GM10248 (cell line): ENCODE results near the gene DLG4.
A peak's percentile ranks its signal among the peaks of the same experiment; 100 is the strongest.
"Not testable (repeated sequence)": the region's sequence is repeated elsewhere in the genome, so short reads cannot be mapped to it uniquely, and the experiment has no call there.

Experiments used
- CTCF ChIA-PET: fragments of 300-600 bp; sonication (Branson Sonifier 250); formaldehyde crosslinking; extraction: SDS; loops from one replicate; lab custom pipeline; 2021; ENCODE audit warnings: antibody characterized with exemption; lab: Yijun Ruan, JAX
- POLR2A ChIA-PET: fragments of 350-650 bp; sonication (Branson Sonifier 250); formaldehyde crosslinking; extraction: SDS; loops from one replicate; lab custom pipeline; 2020; ENCODE audit warnings: antibody characterized with exemption; lab: Yijun Ruan, JAX
- DNase-seq: peaks from one replicate; pipeline ENCODE4 v3.0.0; 2012; ENCODE audit errors: extremely low spot score
- CTCF ChIP-seq: IDR thresholded peaks from 2 replicates; pipeline ENCODE4 v1.5.1; 2012; ENCODE audit warnings: mild to moderate bottlenecking, low read depth; ENCODE audit errors: extremely low read depth, missing control alignments, control extremely low read depth

Gene DLG4

GRCh38 chr17:7166873-7167272 is 52.8 kb downstream of the DLG4 start:
- TF ChIP-seq CTCF = no peak
- no peak for DNase-seq
- POLR2A ChIA-PET = no interaction called here
- CTCF ChIA-PET = interaction anchor here (1.8 kb wide), 1 partner anchor 11 kb away, joined by 8 read pairs; no protein-coding TSS in a partner anchor

DNA sequence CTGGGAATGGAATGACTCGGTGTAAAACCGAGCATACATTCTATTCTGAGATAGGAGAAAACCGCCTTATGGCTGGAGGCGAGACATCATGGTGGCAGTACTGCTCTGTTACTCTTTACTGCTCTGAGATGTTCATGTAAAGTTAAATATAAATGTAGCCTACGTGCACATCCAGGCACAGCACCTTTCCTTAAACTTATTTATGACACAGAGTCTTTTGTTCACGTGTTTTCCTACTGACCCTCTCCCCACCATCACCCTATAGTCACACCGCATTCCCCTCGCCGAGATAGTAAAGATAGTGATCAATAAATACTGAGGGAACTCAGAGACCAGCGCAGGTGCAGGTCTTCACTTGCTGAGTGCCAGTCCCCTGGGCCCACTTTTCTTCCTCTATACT is 60.1 kb downstream of the DLG4 start:
- DNase-seq, POLR2A ChIA-PET, CTCF ChIA-PET: not testable (repeated sequence)

DNA sequence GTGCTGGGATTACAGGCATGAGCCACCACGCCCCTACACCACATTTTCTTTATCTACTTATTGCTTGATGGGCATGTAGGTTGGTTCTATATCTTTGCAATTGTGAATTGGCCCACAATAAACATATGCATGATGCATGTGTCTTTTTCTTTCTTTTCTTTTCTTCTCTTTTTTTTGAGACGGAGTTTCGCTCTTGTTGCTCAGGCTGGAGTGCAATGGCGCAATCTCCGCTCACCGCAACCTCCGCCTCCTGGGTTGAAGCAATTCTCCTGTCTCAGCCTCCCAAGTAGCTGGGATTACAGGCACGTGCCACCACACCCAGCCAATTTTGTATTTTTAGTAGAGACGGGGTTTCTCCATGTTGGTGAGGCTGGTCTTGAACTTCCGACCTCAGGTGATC is 61.2 kb downstream of the DLG4 start:
- CTCF ChIA-PET = interaction anchor here (1.3 kb wide), 1 partner anchor 19 kb away, joined by 5 read pairs; no protein-coding TSS in a partner anchor
- DNase-seq, POLR2A ChIA-PET: not testable (repeated sequence)

- POLR2A ChIA-PET = no interaction called here
- CTCF ChIA-PET = interaction anchor here (0.7 kb wide), 1 partner anchor 84 kb away, joined by 3 read pairs; no protein-coding TSS in a partner anchor
- no peak for DNase-seq
- no peak for TF ChIP-seq CTCF
Measured at GRCh38 chr17:7156342-7156940, 63.2 kb downstream of the DLG4 start.

- CTCF ChIA-PET = interaction anchor here (1.0 to 2.8 kb wide), 3 partner anchors 11 to 102 kb away, joined by 3 to 8 read pairs (median 4); no protein-coding TSS in a partner anchor
- POLR2A ChIA-PET = no interaction called here
- no peak for DNase-seq
- peak; percentile 5 for TF ChIP-seq CTCF
Measured at GRCh38 chr17:7147772-7148171, 71.9 kb downstream of the DLG4 start.

DNA sequence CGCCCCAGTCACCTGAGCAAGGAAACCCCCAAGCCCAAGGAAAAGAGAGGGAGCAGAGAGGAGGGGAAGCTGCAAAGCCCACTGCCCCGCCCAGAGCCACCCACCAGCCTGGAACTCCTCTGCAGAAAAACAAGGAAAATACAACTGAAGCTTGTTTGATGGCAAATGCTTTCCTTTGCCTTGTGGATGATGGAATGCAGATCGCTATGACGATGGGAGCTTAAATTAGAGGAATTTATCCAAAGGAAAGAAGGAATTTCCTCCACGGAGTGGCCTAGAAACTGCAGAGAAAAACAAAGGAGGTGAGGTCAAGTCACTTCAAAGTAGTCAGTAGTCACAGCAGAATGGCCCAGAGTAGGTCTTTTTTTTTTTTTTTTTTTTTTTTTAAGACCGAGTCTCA is 73.5 kb downstream of the DLG4 start:
- DNase-seq = no peak
- CTCF ChIA-PET = interaction anchor here (1.7 to 2.8 kb wide), 2 partner anchors 32 to 100 kb away, joined by 5 to 8 read pairs; no protein-coding TSS in a partner anchor
- TF ChIP-seq CTCF = no peak
- POLR2A ChIA-PET = interaction anchor here (0.6 kb wide), 1 partner anchor 135 kb away, joined by 3 read pairs; no protein-coding TSS in a partner anchor

DNA sequence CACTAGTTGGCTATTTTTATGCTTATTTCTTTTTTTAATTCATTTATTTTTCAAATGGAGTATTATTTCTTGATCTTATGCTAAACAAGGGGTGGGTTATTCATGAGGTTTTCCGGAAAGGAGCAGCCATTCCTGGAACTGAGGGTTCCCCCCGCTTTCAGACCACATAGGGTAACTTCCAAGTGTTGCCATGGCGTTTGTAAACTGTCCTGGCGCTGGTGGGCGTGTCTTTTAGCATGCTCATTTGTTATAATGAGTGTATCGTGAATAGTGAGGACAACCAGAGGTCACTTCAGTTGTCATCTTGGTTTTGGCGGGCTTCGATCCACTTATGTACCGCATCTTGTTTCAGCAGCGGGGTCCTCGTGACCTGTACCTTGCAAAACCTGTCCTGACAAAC is 75.4 kb downstream of the DLG4 start:
- CTCF ChIA-PET = interaction anchor here (1.2 to 3.2 kb wide), 3 partner anchors 33 to 230 kb away, joined by 3 to 8 read pairs (median 4); no protein-coding TSS in a partner anchor
- no peak for DNase-seq
- POLR2A ChIA-PET = no interaction called here

More for the DNA sequence above, 75.4 kb downstream of the DLG4 start:
- TF ChIP-seq CTCF = no peak
